GM21526 (cell line): ENCODE data around the gene ATG7.
A peak's percentile ranks its signal among the peaks of the same experiment; 100 is the strongest.
"Not testable (repeated sequence)": the region's sequence is repeated elsewhere in the genome, so short reads cannot be mapped to it uniquely, and the experiment has no call there.

ENCODE experiments used
- ATAC-seq: cut with Tn5 transposase; IDR thresholded peaks from one replicate; pipeline ENCODE4 v1.9.1; 2021; ENCODE audit warnings: moderate library complexity; ENCODE audit not compliant: unreplicated experiment, low FRiP score

ATG7 gene

GRCh38 chr3:11251807-11252176 is 20.4 kb upstream of the ATG7 start:
- ATAC-seq, result no peak

GRCh38 chr3:11254876-11255275 is 17.3 kb upstream of the ATG7 start:
- no peak for ATAC-seq

GRCh38 chr3:11255537-11255936 is 16.7 kb upstream of the ATG7 start:
- ATAC-seq, result not testable (repeated sequence)

GRCh38 chr3:11258958-11259357 is 13.2 kb upstream of the ATG7 start:
- no peak for ATAC-seq

GRCh38 chr3:11260460-11260859 is 11.7 kb upstream of the ATG7 start:
- ATAC-seq, result no peak

GRCh38 chr3:11269007-11269406 is 3.2 kb upstream of the ATG7 start:
- ATAC-seq, result no peak

- no peak for ATAC-seq
These were observed 843 bp downstream of the ATG7 start for GRCh38 chr3:11272906-11273574.

GRCh38 chr3:11273891-11274291 is 1.7 kb downstream of the ATG7 start:
- ATAC-seq, result no peak

- no peak for ATAC-seq
These were observed 2.5 kb downstream of the ATG7 start for GRCh38 chr3:11274566-11275142.

GRCh38 chr3:11275926-11276325 is 3.7 kb downstream of the ATG7 start:
- ATAC-seq, result no peak

- no peak for ATAC-seq
These were observed 4.7 kb downstream of the ATG7 start for GRCh38 chr3:11276901-11277300.

GRCh38 chr3:11282250-11283138 is 10.3 kb downstream of the ATG7 start:
- ATAC-seq, result no peak

GRCh38 chr3:11283139-11283475 is 10.9 kb downstream of the ATG7 start:
- no peak for ATAC-seq

- no peak for ATAC-seq
These were observed 11.8 kb downstream of the ATG7 start for GRCh38 chr3:11284011-11284410.

- no peak for ATAC-seq
These were observed 13.3 kb downstream of the ATG7 start for GRCh38 chr3:11285471-11285870.

GRCh38 chr3:11287404-11287803 is 15.2 kb downstream of the ATG7 start:
- ATAC-seq, result no peak

GRCh38 chr3:11288021-11288491 is 15.9 kb downstream of the ATG7 start:
- no peak for ATAC-seq

GRCh38 chr3:11288786-11289637 is 16.8 kb downstream of the ATG7 start:
- peak; percentile 61 for ATAC-seq

- ATAC-seq, result no peak
These were observed 17.7 kb downstream of the ATG7 start for GRCh38 chr3:11289864-11290263.

GRCh38 chr3:11290743-11291680 is 18.8 kb downstream of the ATG7 start:
- ATAC-seq, result no peak
